VCaP (cell line): ENCODE data around the gene GJA4.
A peak's percentile ranks its signal among the peaks of the same experiment; 100 is the strongest.

Experiments
- H3K27ac ChIP-seq: fragments of 450-650 bp; 2 replicates; pipeline ENCODE4 v1.5.1; 2017
- CTCF ChIP-seq: fragments of 450-650 bp; conservative IDR thresholded peaks from 2 replicates; pipeline ENCODE4 v1.5.1; 2017; ENCODE audit warnings: mild to moderate bottlenecking, moderate library complexity

Gene GJA4

GRCh38 chr1:34842073-34842472 is 49.3 kb downstream of the GJA4 start:
- peak overlapping the region; percentile 6; the same call in 1 of the 2 replicates for H3K27ac ChIP-seq
- no peak for TF ChIP-seq CTCF

- no peak overlapping the region for H3K27ac ChIP-seq
- TF ChIP-seq CTCF: no peak
Measured at GRCh38 chr1:34842952-34843371, 50.2 kb downstream of the GJA4 start.

GRCh38 chr1:34843392-34844251 is 50.8 kb downstream of the GJA4 start:
- TF ChIP-seq CTCF: no peak
- H3K27ac ChIP-seq: no peak overlapping the region

GRCh38 chr1:34844252-34844634 is 51.4 kb downstream of the GJA4 start:
- no peak for TF ChIP-seq CTCF
- no peak overlapping the region for H3K27ac ChIP-seq
